Hepatocyte (in vitro differentiated cells): ENCODE data around the gene PLEKHA7. TPM values are rescaled to one million over a fixed set of nuclear protein-coding genes. Genes with fewer than 3 reads are reported as not detected.
A peak's percentile ranks its signal among the peaks of the same experiment; 100 is the strongest.
"Not testable (repeated sequence)": the region's sequence is repeated elsewhere in the genome, so short reads cannot be mapped to it uniquely, and the experiment has no call there.

Experiments used
- DNase-seq: peaks from one replicate; pipeline ENCODE4 v3.0.0-alpha.2; 2016; ENCODE audit warnings: low spot score
- H2AFZ ChIP-seq: fragments of 200-600 bp; sonication (generic); 2 replicates; pipeline ENCODE4 v1.6.0; 2016; ENCODE audit warnings: antibody characterized with exemption, mild to moderate bottlenecking
- H3K27ac ChIP-seq: fragments of 200-600 bp; sonication (generic); 2 replicates; pipeline ENCODE4 v1.5.1; 2016; ENCODE audit warnings: mild to moderate bottlenecking
- H3K27me3 ChIP-seq: fragments of 200-600 bp; sonication (generic); 2 replicates; pipeline ENCODE4 v1.6.1; 2016
- H3K36me3 ChIP-seq: fragments of 200-600 bp; sonication (generic); replicated peaks from 2 replicates; pipeline ENCODE4 v1.5.1; 2016; ENCODE audit warnings: low read depth; ENCODE audit not compliant: insufficient read depth
- H3K4me1 ChIP-seq: fragments of 200-600 bp; sonication (generic); 2 replicates; pipeline ENCODE4 v1.5.1; 2016; ENCODE audit warnings: mild to moderate bottlenecking, moderate library complexity; ENCODE audit not compliant: insufficient read depth
- H3K4me2 ChIP-seq: fragments of 200-600 bp; sonication (generic); 2 replicates; pipeline ENCODE4 v1.6.0; 2016
- H3K4me3 ChIP-seq: fragments of 200-600 bp; sonication (generic); 2 replicates; pipeline ENCODE4 v1.5.1; 2016; ENCODE audit warnings: mild to moderate bottlenecking
- H3K79me2 ChIP-seq: fragments of 200-600 bp; sonication (generic); 2 replicates; pipeline ENCODE4 v1.6.0; 2017; ENCODE audit warnings: mild to moderate bottlenecking
- H3K9me2 ChIP-seq: fragments of 200-600 bp; sonication (generic); replicated peaks from 2 replicates; pipeline ENCODE4 v1.6.0; 2017; ENCODE audit warnings: mild to moderate bottlenecking; ENCODE audit not compliant: insufficient read depth
- H3K9me3 ChIP-seq: fragments of 200-600 bp; sonication (generic); 2 replicates; pipeline ENCODE4 v1.5.1; 2016; ENCODE audit warnings: low read depth, mild to moderate bottlenecking
- H4K20me1 ChIP-seq: fragments of 200-600 bp; sonication (generic); 2 replicates; pipeline ENCODE4 v1.6.0; 2016; ENCODE audit warnings: mild to moderate bottlenecking; ENCODE audit not compliant: insufficient read depth, poor library complexity, severe bottlenecking
- EZH2 ChIP-seq: fragments of 200-600 bp; sonication (generic); IDR thresholded peaks from 2 replicates; pipeline ENCODE4 v1.6.1; 2016; ENCODE audit warnings: antibody characterized with exemption, mild to moderate bottlenecking, borderline replicate concordance
- EZH2phosphoT487 ChIP-seq: fragments of 200-600 bp; sonication (generic); IDR thresholded peaks from one replicate; pipeline ENCODE4 v1.6.1; 2018; ENCODE audit warnings: antibody characterized with exemption, mild to moderate bottlenecking, low read depth, moderate library complexity; ENCODE audit not compliant: unreplicated experiment, severe bottlenecking
- WGBS: methylation state at CpG from one replicate; pipeline ENCODE4 v1.1.6; 2016; ENCODE audit warnings: low lambda C conversion rate; ENCODE audit errors: missing lambda C conversion rate; 5-methylcytosine and 5-hydroxymethylcytosine counted together
- polyA plus RNA-seq: library from polyadenylated mRNA; unstranded; fragments of >200 nt; fragmentation: Nextera tagmentation; extraction: Ambion mirVana; gene quantifications from 2 replicates; pipeline ENCODE4 v1.2.1, GENCODE V29; 2016
- total RNA-seq: library from RNA; depleted of rRNA; stranded (reverse); fragments of >200 nt; gene quantifications from 2 replicates; pipeline ENCODE4 v1.2.3, GENCODE V29; 2014
- TF ChIP-seq, protein P1 (sequence below): fragments of 200-600 bp; sonication (generic); IDR thresholded peaks from 2 replicates; pipeline ENCODE4 v1.5.1; 2016; ENCODE audit warnings: antibody characterized with exemption, mild to moderate bottlenecking; ENCODE audit not compliant: poor library complexity

PLEKHA7 gene
- total and polyA plus RNA-seq, 2 experiments from 2014 or later, result 16.7 to 35.6 TPM

GRCh38 chr11:16909359-16910035 lies 104.7 kb downstream of the PLEKHA7 start:
- no peak for TF ChIP-seq EZH2
- H3K9me3 ChIP-seq, result no peaks in the 10 kb centered on the region
- 86% methylated on average over 3 of the region's 3 CpGs for WGBS
- H3K79me2 ChIP-seq, result peaks cover 37% of the 10 kb centered on the region
- no peak for DNase-seq
- H3K27me3 ChIP-seq, result no peaks in the 10 kb centered on the region
- no peaks in the 10 kb centered on the region for H3K9me2 ChIP-seq
- no peak overlapping the region for H2AFZ ChIP-seq
- H3K4me2 ChIP-seq, result no peak overlapping the region
- no peaks in the 10 kb centered on the region for H3K36me3 ChIP-seq
- H4K20me1 ChIP-seq, result no peaks in the 10 kb centered on the region
- no peak overlapping the region for H3K27ac ChIP-seq
- no peak overlapping the region for H3K4me3 ChIP-seq
- peaks cover 11% of the 10 kb centered on the region for H3K4me1 ChIP-seq

GRCh38 chr11:16905375-16905774 lies 108.8 kb downstream of the PLEKHA7 start:
- Histone ChIP-seq H3K27me3 (no peaks in the 10 kb centered on the region), H3K4me2 (no peak overlapping the region), H2AFZ (no peak overlapping the region), H4K20me1 (no peaks in the 10 kb centered on the region), H3K36me3 (no peaks in the 10 kb centered on the region), H3K4me1 (peaks cover 18% of the 10 kb centered on the region), H3K9me3 (no peaks in the 10 kb centered on the region), H3K9me2 (no peaks in the 10 kb centered on the region), H3K4me3 (no peak overlapping the region), H3K27ac (peak overlapping the region; percentile 7), H3K79me2 (peaks cover 45% of the 10 kb centered on the region)
- no peak for DNase-seq
- TF ChIP-seq EZH2phosphoT487 (no peak), EZH2 (no peak)
- TF ChIP-seq, protein P1, sequence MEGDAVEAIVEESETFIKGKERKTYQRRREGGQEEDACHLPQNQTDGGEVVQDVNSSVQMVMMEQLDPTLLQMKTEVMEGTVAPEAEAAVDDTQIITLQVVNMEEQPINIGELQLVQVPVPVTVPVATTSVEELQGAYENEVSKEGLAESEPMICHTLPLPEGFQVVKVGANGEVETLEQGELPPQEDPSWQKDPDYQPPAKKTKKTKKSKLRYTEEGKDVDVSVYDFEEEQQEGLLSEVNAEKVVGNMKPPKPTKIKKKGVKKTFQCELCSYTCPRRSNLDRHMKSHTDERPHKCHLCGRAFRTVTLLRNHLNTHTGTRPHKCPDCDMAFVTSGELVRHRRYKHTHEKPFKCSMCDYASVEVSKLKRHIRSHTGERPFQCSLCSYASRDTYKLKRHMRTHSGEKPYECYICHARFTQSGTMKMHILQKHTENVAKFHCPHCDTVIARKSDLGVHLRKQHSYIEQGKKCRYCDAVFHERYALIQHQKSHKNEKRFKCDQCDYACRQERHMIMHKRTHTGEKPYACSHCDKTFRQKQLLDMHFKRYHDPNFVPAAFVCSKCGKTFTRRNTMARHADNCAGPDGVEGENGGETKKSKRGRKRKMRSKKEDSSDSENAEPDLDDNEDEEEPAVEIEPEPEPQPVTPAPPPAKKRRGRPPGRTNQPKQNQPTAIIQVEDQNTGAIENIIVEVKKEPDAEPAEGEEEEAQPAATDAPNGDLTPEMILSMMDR, result no peak
- WGBS, result 96% methylated on average over 1 of the region's 1 CpG

DNA sequence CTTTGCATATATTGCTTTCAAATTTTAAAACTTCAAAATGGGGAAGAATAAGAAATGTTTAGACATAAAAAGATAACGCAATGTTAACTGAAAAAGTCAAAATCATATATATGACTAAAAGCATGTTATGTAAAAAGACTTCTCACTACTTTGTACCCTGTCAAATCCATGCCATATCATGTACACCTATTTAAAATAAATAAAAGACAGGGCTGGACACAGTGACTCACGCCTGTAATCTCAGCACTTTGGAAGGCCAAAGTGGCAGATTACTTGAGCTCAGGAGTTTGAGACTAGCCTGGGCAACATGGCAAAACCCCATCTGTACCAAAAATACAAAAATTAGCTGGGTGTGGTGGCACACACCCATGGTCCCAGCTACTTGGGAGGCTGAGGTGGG lies 109.5 kb downstream of the PLEKHA7 start:
- not testable (repeated sequence) for H3K36me3 ChIP-seq, H3K27ac ChIP-seq, H4K20me1 ChIP-seq, H3K4me2 ChIP-seq, H3K9me3 ChIP-seq, H3K4me3 ChIP-seq, H2AFZ ChIP-seq, DNase-seq, H3K9me2 ChIP-seq, H3K27me3 ChIP-seq
- Histone ChIP-seq H3K79me2 (peaks cover 42% of the 10 kb centered on the region), H3K4me1 (peaks cover 23% of the 10 kb centered on the region)
- WGBS, result 91% methylated on average over 2 of the region's 2 CpGs

- H3K9me2 ChIP-seq, result no peaks in the 10 kb centered on the region
- peak overlapping the region; percentile 7 for H3K4me2 ChIP-seq
- peaks cover 51% of the 10 kb centered on the region for H3K79me2 ChIP-seq
- H3K27me3 ChIP-seq, result no peaks in the 10 kb centered on the region
- no peaks in the 10 kb centered on the region for H3K9me3 ChIP-seq
- no peak for DNase-seq
- H3K27ac ChIP-seq, result peak overlapping the region; percentile 25
- no peaks in the 10 kb centered on the region for H3K36me3 ChIP-seq
- no peak overlapping the region for H2AFZ ChIP-seq
- H3K4me3 ChIP-seq, result no peak overlapping the region
- TF ChIP-seq, protein P1, result no peak
- TF ChIP-seq EZH2, result no peak
- TF ChIP-seq EZH2phosphoT487, result no peak
- WGBS, result 73% methylated on average over 2 of the region's 2 CpGs
- no peaks in the 10 kb centered on the region for H4K20me1 ChIP-seq
- peaks cover 30% of the 10 kb centered on the region for H3K4me1 ChIP-seq
These were observed 111.3 kb downstream of the PLEKHA7 start for GRCh38 chr11:16902781-16903378.
